Measurements from ENCODE around the gene MC3R.

Gene MC3R

GRCh38 chr20:56229812-56230211 lies 18.7 kb upstream of the MC3R start:
- Mint-ChIP-seq H3K27me3 (peaks cover 8% of the 10 kb centered on the region), H3K4me3 (no peak overlapping the region), H3K27ac (no peak overlapping the region), H3K4me1 (no peaks in the 10 kb centered on the region), H3K9me3 (peaks cover 9% of the 10 kb centered on the region), H3K36me3 (no peaks in the 10 kb centered on the region)

- H3K36me3 Mint-ChIP-seq, result peaks cover 1% of the 10 kb centered on the region
- H3K27ac Mint-ChIP-seq, result no peak overlapping the region
- no peaks in the 10 kb centered on the region for H3K4me1 Mint-ChIP-seq
- H3K27me3 Mint-ChIP-seq, result peaks cover 13% of the 10 kb centered on the region
- no peak overlapping the region for H3K4me3 Mint-ChIP-seq
- H3K9me3 Mint-ChIP-seq, result peaks cover 16% of the 10 kb centered on the region
Measured at GRCh38 chr20:56234110-56234509, 14.4 kb upstream of the MC3R start.

- H3K27ac Mint-ChIP-seq, result no peak overlapping the region
- H3K9me3 Mint-ChIP-seq, result peaks cover 16% of the 10 kb centered on the region
- H3K4me1 Mint-ChIP-seq, result no peaks in the 10 kb centered on the region
- H3K27me3 Mint-ChIP-seq, result peaks cover 14% of the 10 kb centered on the region
- peaks cover 1% of the 10 kb centered on the region for H3K36me3 Mint-ChIP-seq
- H3K4me3 Mint-ChIP-seq, result no peak overlapping the region
Measured at GRCh38 chr20:56237335-56237734, 11.2 kb upstream of the MC3R start.

GRCh38 chr20:56244259-56244658 lies 4.3 kb upstream of the MC3R start:
- H3K27me3 Mint-ChIP-seq, result peaks cover 30% of the 10 kb centered on the region
- no peaks in the 10 kb centered on the region for H3K4me1 Mint-ChIP-seq
- H3K4me3 Mint-ChIP-seq, result no peak overlapping the region
- H3K9me3 Mint-ChIP-seq, result no peaks in the 10 kb centered on the region
- no peak overlapping the region for H3K27ac Mint-ChIP-seq
- H3K36me3 Mint-ChIP-seq, result no peaks in the 10 kb centered on the region

GRCh38 chr20:56245761-56246160 lies 2.8 kb upstream of the MC3R start:
- Mint-ChIP-seq H3K27ac (no peak overlapping the region), H3K27me3 (peaks cover 36% of the 10 kb centered on the region), H3K36me3 (no peaks in the 10 kb centered on the region), H3K4me3 (no peak overlapping the region), H3K4me1 (no peaks in the 10 kb centered on the region), H3K9me3 (no peaks in the 10 kb centered on the region)

GRCh38 chr20:56249244-56249955 lies 868 bp downstream of the MC3R start:
- Mint-ChIP-seq H3K27ac (no peak overlapping the region), H3K9me3 (no peaks in the 10 kb centered on the region), H3K36me3 (no peaks in the 10 kb centered on the region), H3K4me3 (no peak overlapping the region), H3K4me1 (no peaks in the 10 kb centered on the region), H3K27me3 (peaks cover 39% of the 10 kb centered on the region)

GRCh38 chr20:56249956-56250355 lies 1.4 kb downstream of the MC3R start:
- Mint-ChIP-seq H3K27me3 (peaks cover 40% of the 10 kb centered on the region), H3K4me3 (no peak overlapping the region), H3K36me3 (no peaks in the 10 kb centered on the region), H3K27ac (no peak overlapping the region), H3K9me3 (no peaks in the 10 kb centered on the region), H3K4me1 (no peaks in the 10 kb centered on the region)

GRCh38 chr20:56257604-56258003 lies 9.1 kb downstream of the MC3R start:
- H3K9me3 Mint-ChIP-seq, result no peaks in the 10 kb centered on the region
- H3K27me3 Mint-ChIP-seq, result peaks cover 19% of the 10 kb centered on the region
- H3K36me3 Mint-ChIP-seq, result no peaks in the 10 kb centered on the region
- H3K4me3 Mint-ChIP-seq, result no peak overlapping the region
- H3K27ac Mint-ChIP-seq, result no peak overlapping the region
- H3K4me1 Mint-ChIP-seq, result no peaks in the 10 kb centered on the region

GRCh38 chr20:56259948-56260347 lies 11.4 kb downstream of the MC3R start:
- Mint-ChIP-seq H3K4me1 (no peaks in the 10 kb centered on the region), H3K4me3 (no peak overlapping the region), H3K36me3 (no peaks in the 10 kb centered on the region), H3K27ac (no peak overlapping the region), H3K9me3 (no peaks in the 10 kb centered on the region), H3K27me3 (peaks cover 27% of the 10 kb centered on the region)

GRCh38 chr20:56268536-56268935 lies 20.0 kb downstream of the MC3R start:
- Mint-ChIP-seq H3K36me3 (no peaks in the 10 kb centered on the region), H3K4me1 (no peaks in the 10 kb centered on the region), H3K27ac (no peak overlapping the region), H3K9me3 (no peaks in the 10 kb centered on the region), H3K4me3 (no peak overlapping the region), H3K27me3 (peaks cover 14% of the 10 kb centered on the region)

GRCh38 chr20:56271974-56272373 lies 23.4 kb downstream of the MC3R start:
- no peaks in the 10 kb centered on the region for H3K36me3 Mint-ChIP-seq
- H3K4me3 Mint-ChIP-seq, result no peak overlapping the region
- no peaks in the 10 kb centered on the region for H3K9me3 Mint-ChIP-seq
- H3K4me1 Mint-ChIP-seq, result no peaks in the 10 kb centered on the region
- H3K27ac Mint-ChIP-seq, result no peak overlapping the region
- peaks cover 10% of the 10 kb centered on the region for H3K27me3 Mint-ChIP-seq

GRCh38 chr20:56273491-56273890 lies 25.0 kb downstream of the MC3R start:
- H3K27ac Mint-ChIP-seq, result no peak overlapping the region

GRCh38 chr20:56274156-56274555 lies 25.6 kb downstream of the MC3R start:
- Mint-ChIP-seq H3K4me1 (no peaks in the 10 kb centered on the region), H3K9me3 (no peaks in the 10 kb centered on the region), H3K36me3 (no peaks in the 10 kb centered on the region), H3K4me3 (no peak overlapping the region), H3K27ac (no peak overlapping the region), H3K27me3 (peaks cover 12% of the 10 kb centered on the region)

More at GRCh38 chr20:56273491-56273890, 25.0 kb downstream of the MC3R start:
- Mint-ChIP-seq H3K4me3 (no peak overlapping the region), H3K36me3 (no peaks in the 10 kb centered on the region), H3K27me3 (peaks cover 12% of the 10 kb centered on the region), H3K9me3 (no peaks in the 10 kb centered on the region), H3K4me1 (no peaks in the 10 kb centered on the region)

GRCh38 chr20:56278196-56278595 lies 29.7 kb downstream of the MC3R start:
- Mint-ChIP-seq H3K4me3 (no peak overlapping the region), H3K27me3 (peaks cover 10% of the 10 kb centered on the region), H3K4me1 (no peaks in the 10 kb centered on the region), H3K36me3 (no peaks in the 10 kb centered on the region), H3K9me3 (no peaks in the 10 kb centered on the region), H3K27ac (no peak overlapping the region)

GRCh38 chr20:56285496-56285895 lies 37.0 kb downstream of the MC3R start:
- H3K36me3 Mint-ChIP-seq, result no peaks in the 10 kb centered on the region
- no peaks in the 10 kb centered on the region for H3K9me3 Mint-ChIP-seq
- H3K4me3 Mint-ChIP-seq, result no peak overlapping the region
- peaks cover 5% of the 10 kb centered on the region for H3K27me3 Mint-ChIP-seq
- H3K27ac Mint-ChIP-seq, result no peak overlapping the region
- H3K4me1 Mint-ChIP-seq, result no peaks in the 10 kb centered on the region

- H3K9me3 Mint-ChIP-seq, result no peaks in the 10 kb centered on the region
- H3K4me1 Mint-ChIP-seq, result no peaks in the 10 kb centered on the region
- H3K4me3 Mint-ChIP-seq, result no peak overlapping the region
- no peaks in the 10 kb centered on the region for H3K36me3 Mint-ChIP-seq
- no peak overlapping the region for H3K27ac Mint-ChIP-seq
- H3K27me3 Mint-ChIP-seq, result peaks cover 11% of the 10 kb centered on the region
Measured at GRCh38 chr20:56289652-56290051, 41.1 kb downstream of the MC3R start.

GRCh38 chr20:56299362-56299761 lies 50.8 kb downstream of the MC3R start:
- no peak overlapping the region for H3K4me3 Mint-ChIP-seq
- no peaks in the 10 kb centered on the region for H3K4me1 Mint-ChIP-seq
- H3K27ac Mint-ChIP-seq, result no peak overlapping the region
- H3K36me3 Mint-ChIP-seq, result no peaks in the 10 kb centered on the region
- H3K27me3 Mint-ChIP-seq, result peaks cover 14% of the 10 kb centered on the region
- H3K9me3 Mint-ChIP-seq, result no peaks in the 10 kb centered on the region

All from activated naive CD4-positive, alpha-beta T cell treated with anti-CD3 and anti-CD28 coated beads, Interleukin-2, amount 50 U/mL, for 24 hours (primary cell).